Osteocyte (in vitro differentiated cells): ENCODE measurements around the gene PPP1R18. TPM values are rescaled to one million over a fixed set of nuclear protein-coding genes. Genes with fewer than 3 reads are reported as not detected.

Experiments
- DNase-seq: peaks from one replicate; pipeline ENCODE4 v3.0.0; 2021; ENCODE audit warnings: mixed read lengths; ENCODE audit not compliant: unreplicated experiment; ENCODE audit errors: extremely low spot score
- H3K27ac Mint-ChIP-seq: one replicate; pipeline ENCODE4 v1.8.0; 2021; ENCODE audit warnings: mild to moderate bottlenecking, mixed read lengths; ENCODE audit not compliant: unreplicated experiment
- H3K27me3 Mint-ChIP-seq: one replicate; pipeline ENCODE4 v1.8.0; 2021; ENCODE audit warnings: mixed read lengths; ENCODE audit not compliant: unreplicated experiment
- H3K36me3 Mint-ChIP-seq: one replicate; pipeline ENCODE4 v1.8.0; 2021; ENCODE audit warnings: mixed read lengths; ENCODE audit not compliant: unreplicated experiment
- H3K4me1 Mint-ChIP-seq: one replicate; pipeline ENCODE4 v1.8.0; 2021; ENCODE audit warnings: mixed read lengths; ENCODE audit not compliant: unreplicated experiment
- H3K4me3 Mint-ChIP-seq: one replicate; pipeline ENCODE4 v1.8.0; 2021; ENCODE audit warnings: mild to moderate bottlenecking, moderate library complexity, mixed read lengths; ENCODE audit not compliant: unreplicated experiment
- H3K9me3 Mint-ChIP-seq: one replicate; pipeline ENCODE4 v1.8.0; 2021; ENCODE audit warnings: mixed read lengths; ENCODE audit not compliant: unreplicated experiment
- total RNA-seq: library from RNA; stranded (reverse); gene quantifications from 2 replicates; pipeline ENCODE4 v1.2.1, GENCODE V29; 2021
- TF ChIP-seq, protein P1 (sequence below): fragments of 200-600 bp; sonication (generic); IDR thresholded peaks from 2 replicates; pipeline ENCODE4 v1.5.0; 2021; ENCODE audit warnings: antibody characterized with exemption, mild to moderate bottlenecking, moderate library complexity

PPP1R18 gene
- total RNA-seq, 1 donor from 2014 or later = 134 TPM

DNA sequence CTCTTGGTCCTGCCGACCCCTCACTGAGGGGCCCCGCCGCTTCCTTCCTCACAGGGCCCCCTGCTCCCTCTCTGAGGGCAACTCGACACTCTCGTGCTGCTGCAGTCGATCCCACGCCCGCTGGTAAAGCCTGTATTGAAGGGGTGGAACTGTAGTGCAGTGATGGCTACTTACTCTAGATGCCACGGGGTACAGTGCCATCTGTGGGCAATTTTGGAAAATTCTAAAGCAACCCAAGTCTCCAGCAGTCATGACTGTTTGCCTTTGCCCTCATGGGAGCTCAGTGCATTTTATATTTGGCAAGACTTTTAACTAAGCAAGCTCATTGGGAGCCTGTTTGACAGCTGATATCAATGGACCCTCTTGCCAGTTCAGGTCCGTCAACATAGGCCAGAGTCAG is 46.0 kb downstream of the PPP1R18 start:
- H3K27me3 Mint-ChIP-seq = no peaks in the 10 kb centered on the region
- H3K27ac Mint-ChIP-seq = no peak overlapping the region
- no peak for DNase-seq
- H3K4me3 Mint-ChIP-seq = no peak overlapping the region
- no peaks in the 10 kb centered on the region for H3K9me3 Mint-ChIP-seq
- TF ChIP-seq, protein P1, sequence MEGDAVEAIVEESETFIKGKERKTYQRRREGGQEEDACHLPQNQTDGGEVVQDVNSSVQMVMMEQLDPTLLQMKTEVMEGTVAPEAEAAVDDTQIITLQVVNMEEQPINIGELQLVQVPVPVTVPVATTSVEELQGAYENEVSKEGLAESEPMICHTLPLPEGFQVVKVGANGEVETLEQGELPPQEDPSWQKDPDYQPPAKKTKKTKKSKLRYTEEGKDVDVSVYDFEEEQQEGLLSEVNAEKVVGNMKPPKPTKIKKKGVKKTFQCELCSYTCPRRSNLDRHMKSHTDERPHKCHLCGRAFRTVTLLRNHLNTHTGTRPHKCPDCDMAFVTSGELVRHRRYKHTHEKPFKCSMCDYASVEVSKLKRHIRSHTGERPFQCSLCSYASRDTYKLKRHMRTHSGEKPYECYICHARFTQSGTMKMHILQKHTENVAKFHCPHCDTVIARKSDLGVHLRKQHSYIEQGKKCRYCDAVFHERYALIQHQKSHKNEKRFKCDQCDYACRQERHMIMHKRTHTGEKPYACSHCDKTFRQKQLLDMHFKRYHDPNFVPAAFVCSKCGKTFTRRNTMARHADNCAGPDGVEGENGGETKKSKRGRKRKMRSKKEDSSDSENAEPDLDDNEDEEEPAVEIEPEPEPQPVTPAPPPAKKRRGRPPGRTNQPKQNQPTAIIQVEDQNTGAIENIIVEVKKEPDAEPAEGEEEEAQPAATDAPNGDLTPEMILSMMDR = no peak
- no peaks in the 10 kb centered on the region for H3K4me1 Mint-ChIP-seq
- peaks cover 31% of the 10 kb centered on the region for H3K36me3 Mint-ChIP-seq

DNA sequence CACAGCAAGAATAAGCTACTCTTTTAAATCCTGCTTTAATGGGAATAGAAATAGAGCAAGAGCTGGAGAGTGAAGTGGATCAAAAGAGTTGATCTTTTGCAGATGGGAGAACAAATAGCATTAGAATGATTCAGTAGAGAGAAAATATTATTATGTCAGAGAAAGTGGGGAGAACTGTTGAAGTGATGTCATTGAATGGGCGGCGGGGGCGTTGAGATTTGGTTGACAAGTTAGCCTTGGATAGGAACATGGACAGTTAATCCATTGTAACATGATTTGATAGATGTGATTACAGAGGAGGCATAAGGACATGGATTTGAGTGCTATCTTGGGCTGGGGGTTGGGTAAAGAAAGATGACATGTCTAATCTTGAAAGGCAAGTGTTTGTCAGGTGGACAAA is 50.6 kb downstream of the PPP1R18 start:
- no peak for DNase-seq
- H3K36me3 Mint-ChIP-seq = peaks cover 29% of the 10 kb centered on the region
- H3K27me3 Mint-ChIP-seq = no peaks in the 10 kb centered on the region
- TF ChIP-seq, protein P1 = no peak
- no peak overlapping the region for H3K4me3 Mint-ChIP-seq
- no peak overlapping the region for H3K27ac Mint-ChIP-seq
- no peaks in the 10 kb centered on the region for H3K9me3 Mint-ChIP-seq
- H3K4me1 Mint-ChIP-seq = no peaks in the 10 kb centered on the region

GRCh38 chr6:30626484-30627366 is 59.7 kb downstream of the PPP1R18 start, which contains the start of gene ATAT1:
TSS of gene ATAT1 (plus strand) at chr6:30626874.
- peaks cover 15% of the 10 kb centered on the region for H3K4me1 Mint-ChIP-seq
- TF ChIP-seq, protein P1 = peak; percentile 49
- no peaks in the 10 kb centered on the region for H3K27me3 Mint-ChIP-seq
- peak; percentile 93 for DNase-seq
- peak within 1 kb of the TSS; percentile 85 for H3K4me3 Mint-ChIP-seq
- H3K36me3 Mint-ChIP-seq = peaks cover 26% of the 10 kb centered on the region
- peak within 1 kb of the TSS; percentile 95 for H3K27ac Mint-ChIP-seq
- no peaks in the 10 kb centered on the region for H3K9me3 Mint-ChIP-seq

Other genes with a start within 250 kb of the PPP1R18 start
- gene HLA-E, start 197.1 kb downstream of the PPP1R18 start, total RNA-seq = 170 and 174 TPM in 2 replicates
- 81.0 and 84.4 TPM in 2 replicates for gene GNL1, start 130.2 kb downstream of the PPP1R18 start, total RNA-seq
- gene PRR3, start 129.3 kb downstream of the PPP1R18 start, total RNA-seq = 12.1 and 17.1 TPM in 2 replicates
- 63.8 and 70.5 TPM in 2 replicates for gene ABCF1, start 115.2 kb downstream of the PPP1R18 start, total RNA-seq
- 82.1 and 87.6 TPM in 2 replicates for gene PPP1R10, start 69.4 kb downstream of the PPP1R18 start, total RNA-seq
- 36.6 and 39.2 TPM in 2 replicates for gene MRPS18B, start 68.8 kb downstream of the PPP1R18 start, total RNA-seq
- 17.3 and 20.0 TPM in 2 replicates for gene ATAT1, start 59.8 kb downstream of the PPP1R18 start, total RNA-seq
- 13.5 and 17.2 TPM in 2 replicates for gene C6orf136, start 39.5 kb downstream of the PPP1R18 start, total RNA-seq
- gene DHX16, start 13.6 kb downstream of the PPP1R18 start, total RNA-seq = 28.7 TPM in 2 replicates
- gene NRM, start 4.3 kb upstream of the PPP1R18 start, total RNA-seq = 28.1 and 31.5 TPM in 2 replicates
- 37.7 and 40.1 TPM in 2 replicates for gene MDC1, start 30.6 kb upstream of the PPP1R18 start, total RNA-seq
- gene TUBB, start 33.7 kb upstream of the PPP1R18 start, total RNA-seq = 725 and 729 TPM in 2 replicates
- gene FLOT1, start 56.0 kb upstream of the PPP1R18 start, total RNA-seq = 86.8 and 88.1 TPM in 2 replicates
- 395 and 418 TPM in 2 replicates for gene IER3, start 57.9 kb upstream of the PPP1R18 start, total RNA-seq
- gene DDR1, start 197.9 kb upstream of the PPP1R18 start, total RNA-seq = 130 and 146 TPM in 2 replicates
- 35.5 and 39.3 TPM in 2 replicates for gene GTF2H4, start 221.6 kb upstream of the PPP1R18 start, total RNA-seq
- 44.0 and 46.4 TPM in 2 replicates for gene VARS2, start 227.6 kb upstream of the PPP1R18 start, total RNA-seq
- gene SFTA2, start 245.5 kb upstream of the PPP1R18 start, total RNA-seq = not detected in 2 replicates